Subcutaneous abdominal adipose tissue (tissue), 5 donors: ENCODE results near the gene FAHD1.

Experiments used
- H3K27ac ChIP-seq: one replicate; pipeline ENCODE4 v1.7.0; 2013; ENCODE audit warnings: low read depth, mild to moderate bottlenecking, inconsistent platforms, low read length, moderate library complexity
- H3K27me3 ChIP-seq, 5 donors: one replicate each; pipeline ENCODE4 v1.7.0; 2013; ENCODE audit warnings: low read length in 5 of 5, inconsistent platforms in 1 of 5; ENCODE audit not compliant: control insufficient read depth in 5 of 5, insufficient read depth in 4 of 5
- H3K36me3 ChIP-seq, 5 donors: one replicate each; pipeline ENCODE4 v1.7.0; 2013; ENCODE audit warnings: low read length in 5 of 5; ENCODE audit not compliant: control insufficient read depth in 5 of 5, insufficient read depth in 5 of 5
- H3K4me1 ChIP-seq, 5 donors: one replicate each; pipeline ENCODE4 v1.7.0; 2013; ENCODE audit warnings: low read length in 5 of 5, mild to moderate bottlenecking in 3 of 5, moderate library complexity in 1 of 5; ENCODE audit not compliant: control insufficient read depth in 5 of 5, insufficient read depth in 5 of 5
- H3K4me3 ChIP-seq, 5 donors: one replicate each; pipeline ENCODE4 v1.7.0; 2013; ENCODE audit warnings: low read length in 5 of 5, low read depth in 1 of 5
- H3K9ac ChIP-seq, 5 donors: one replicate each; pipeline ENCODE4 v1.7.0; 2013; ENCODE audit warnings: low read length in 5 of 5, mild to moderate bottlenecking in 4 of 5, moderate library complexity in 3 of 5
- H3K9me3 ChIP-seq, 5 donors: one replicate each; pipeline ENCODE4 v1.7.0; 2013; ENCODE audit warnings: low read length in 5 of 5; ENCODE audit not compliant: control insufficient read depth in 5 of 5
- donor health status: healthy.
- donor health status: healthy.
- donor health status: healthy.
- donor health status: healthy.
- donor health status: healthy.

Gene FAHD1

GRCh38 chr16:1790261-1790610 lies 36.8 kb upstream of the FAHD1 start:
- Histone ChIP-seq H3K9ac (no peak overlapping the region), H3K4me1 (peaks cover 0 to 5% (median 1%) of the 10 kb centered on the region in 5 donors), H3K36me3 (peaks cover 0 to 63% (median 43%) of the 10 kb centered on the region in 5 donors), H3K4me3 (no peak overlapping the region), H3K27ac (no peak overlapping the region), H3K9me3 (no peaks in the 10 kb centered on the region), H3K27me3 (no peaks in the 10 kb centered on the region)

GRCh38 chr16:1790611-1791255 lies 36.3 kb upstream of the FAHD1 start:
- Histone ChIP-seq H3K4me3 (no peak overlapping the region), H3K27me3 (no peaks in the 10 kb centered on the region), H3K4me1 (peaks cover 0 to 4% (median 0%) of the 10 kb centered on the region in 5 donors), H3K9ac (no peak overlapping the region), H3K27ac (no peak overlapping the region), H3K9me3 (no peaks in the 10 kb centered on the region), H3K36me3 (peaks cover 0 to 59% (median 41%) of the 10 kb centered on the region in 5 donors)

- H3K27me3 ChIP-seq, result no peaks in the 10 kb centered on the region
- no peaks in the 10 kb centered on the region for H3K9me3 ChIP-seq
- H3K9ac ChIP-seq, result no peak overlapping the region
- no peak overlapping the region for H3K4me3 ChIP-seq
- H3K4me1 ChIP-seq, result peaks cover 0 to 2% (median 0%) of the 10 kb centered on the region in 5 donors
- H3K36me3 ChIP-seq, result peaks cover 0 to 54% (median 38%) of the 10 kb centered on the region in 5 donors
- no peak overlapping the region for H3K27ac ChIP-seq
Measured at GRCh38 chr16:1791256-1791942, 35.6 kb upstream of the FAHD1 start.

GRCh38 chr16:1791943-1792812 lies 34.8 kb upstream of the FAHD1 start:
- peaks cover 0 to 46% (median 31%) of the 10 kb centered on the region in 5 donors for H3K36me3 ChIP-seq
- H3K4me1 ChIP-seq, result no peaks in the 10 kb centered on the region
- no peak overlapping the region for H3K9ac ChIP-seq
- H3K27me3 ChIP-seq, result no peaks in the 10 kb centered on the region
- H3K4me3 ChIP-seq, result no peak overlapping the region
- no peak overlapping the region for H3K27ac ChIP-seq
- no peaks in the 10 kb centered on the region for H3K9me3 ChIP-seq

GRCh38 chr16:1792836-1793577 lies 34.0 kb upstream of the FAHD1 start:
- no peaks in the 10 kb centered on the region for H3K4me1 ChIP-seq
- H3K9ac ChIP-seq, result no peak overlapping the region
- no peak overlapping the region for H3K27ac ChIP-seq
- H3K4me3 ChIP-seq, result no peak overlapping the region
- peaks cover 0 to 4% (median 2%) of the 10 kb centered on the region in 5 donors for H3K9me3 ChIP-seq
- no peaks in the 10 kb centered on the region for H3K27me3 ChIP-seq
- H3K36me3 ChIP-seq, result peaks cover 0 to 38% (median 23%) of the 10 kb centered on the region in 5 donors

GRCh38 chr16:1793578-1794220 lies 33.3 kb upstream of the FAHD1 start, which contains the start of gene IGFALS:
Gene IGFALS (minus strand): TSS chr16:1793705. CDS start chr16:1793652, 53 bp downstream.
- no peak within 1 kb of the TSS for H3K27ac ChIP-seq
- no peak within 1 kb of the TSS for H3K9ac ChIP-seq
- H3K4me1 ChIP-seq, result no peaks in the 10 kb centered on the region
- no peaks in the 10 kb centered on the region for H3K27me3 ChIP-seq
- H3K9me3 ChIP-seq, result peaks cover 0 to 5% (median 4%) of the 10 kb centered on the region in 5 donors
- peaks cover 0 to 31% (median 17%) of the 10 kb centered on the region in 5 donors for H3K36me3 ChIP-seq
- no peak within 1 kb of the TSS for H3K4me3 ChIP-seq

GRCh38 chr16:1794221-1794871 lies 32.7 kb upstream of the FAHD1 start:
- Histone ChIP-seq H3K9me3 (peaks cover 0 to 5% (median 4%) of the 10 kb centered on the region in 5 donors), H3K9ac (no peak overlapping the region), H3K27ac (no peak overlapping the region), H3K36me3 (peaks cover 0 to 25% (median 11%) of the 10 kb centered on the region in 5 donors), H3K27me3 (no peaks in the 10 kb centered on the region), H3K4me3 (no peak overlapping the region), H3K4me1 (no peaks in the 10 kb centered on the region)

- Histone ChIP-seq H3K9ac (no peak overlapping the region), H3K36me3 (peaks cover 0 to 18% (median 8%) of the 10 kb centered on the region in 5 donors), H3K4me3 (no peak overlapping the region), H3K4me1 (no peaks in the 10 kb centered on the region), H3K9me3 (peaks cover 0 to 5% (median 4%) of the 10 kb centered on the region in 5 donors), H3K27me3 (no peaks in the 10 kb centered on the region), H3K27ac (no peak overlapping the region)
Measured at GRCh38 chr16:1794908-1795666, 31.9 kb upstream of the FAHD1 start.
